Neuronal stem cell (in vitro differentiated cells): Measurements from ENCODE around the gene REP15. TPM values are rescaled to one million over a fixed set of nuclear protein-coding genes. Genes with fewer than 3 reads are reported as not detected.

Experiments used
- DNase-seq: peaks from one replicate; pipeline ENCODE4 v3.0.0-alpha.2; 2013; ENCODE audit warnings: low spot score
- H2AFZ ChIP-seq: one replicate; pipeline ENCODE4 v1.6.1; 2013; ENCODE audit warnings: mild to moderate bottlenecking, low read length, inconsistent platforms
- H2AK5ac ChIP-seq: 2 replicates; pipeline ENCODE4 v1.6.1; 2013; ENCODE audit warnings: low read depth, mild to moderate bottlenecking, inconsistent platforms, low read length, moderate library complexity, mixed read lengths
- H2BK120ac ChIP-seq: 2 replicates; pipeline ENCODE4 v1.6.1; 2013; ENCODE audit warnings: low read depth, mild to moderate bottlenecking, inconsistent platforms, low read length, moderate library complexity, mixed read lengths
- H2BK12ac ChIP-seq: one replicate; pipeline ENCODE4 v1.6.1; 2013; ENCODE audit warnings: low read length, inconsistent platforms
- H2BK15ac ChIP-seq: 2 replicates; pipeline ENCODE4 v1.6.1; 2013; ENCODE audit warnings: mild to moderate bottlenecking, low read length, inconsistent platforms, mixed read lengths
- H2BK5ac ChIP-seq: one replicate; pipeline ENCODE4 v1.6.1; 2013; ENCODE audit warnings: inconsistent platforms, mild to moderate bottlenecking, low read length, moderate library complexity
- H3K14ac ChIP-seq: one replicate; pipeline ENCODE4 v1.6.1; 2013; ENCODE audit warnings: low read length, inconsistent platforms
- H3K18ac ChIP-seq: 2 replicates; pipeline ENCODE4 v1.6.1; 2013; ENCODE audit warnings: low read length, inconsistent platforms
- H3K23ac ChIP-seq: 2 replicates; pipeline ENCODE4 v1.6.1; 2013; ENCODE audit warnings: low read depth, mild to moderate bottlenecking, mixed read lengths, low read length, inconsistent platforms; ENCODE audit not compliant: poor library complexity
- H3K27ac ChIP-seq: replicated peaks from 3 replicates; pipeline ENCODE4 v1.5.1; 2013; ENCODE audit warnings: low read length, inconsistent platforms
- H3K27me3 ChIP-seq, 3 experiments: 2 replicates each; pipeline ENCODE4 v1.6.1; 2013; ENCODE audit warnings: low read length in 3 of 3, mild to moderate bottlenecking in 2 of 3, inconsistent platforms in 1 of 3, low read depth in 1 of 3, mixed read lengths in 1 of 3, moderate library complexity in 1 of 3; ENCODE audit not compliant: control insufficient read depth in 3 of 3, insufficient read depth in 3 of 3
- H3K36me3 ChIP-seq, 2 donors: replicated peaks in 1 of 2; 2 replicates each; pipeline ENCODE4 v1.6.1; 2013; ENCODE audit warnings: low read length in 2 of 2; ENCODE audit not compliant: control insufficient read depth in 2 of 2, insufficient read depth in 2 of 2
- H3K4ac ChIP-seq: 2 replicates; pipeline ENCODE4 v1.6.1; 2013; ENCODE audit warnings: inconsistent platforms, mild to moderate bottlenecking, low read length, moderate library complexity
- H3K4me1 ChIP-seq, 2 donors: 1 replicate in 1 of 2; 2 replicates in 1 of 2; pipeline ENCODE4 v1.6.1; 2013; ENCODE audit warnings: low read length in 2 of 2, low read depth in 1 of 2; ENCODE audit not compliant: control insufficient read depth in 2 of 2, insufficient read depth in 1 of 2
- H3K4me2 ChIP-seq: one replicate; pipeline ENCODE4 v1.6.1; 2013; ENCODE audit warnings: mild to moderate bottlenecking, low read length, inconsistent platforms; ENCODE audit not compliant: insufficient read depth, poor library complexity, severe bottlenecking
- H3K4me3 ChIP-seq, 2 donors: 2 replicates each; pipeline ENCODE4 v1.5.1; 2013; ENCODE audit warnings: low read length in 2 of 2, mild to moderate bottlenecking in 2 of 2, inconsistent platforms in 1 of 2, moderate library complexity in 1 of 2
- H3K79me1 ChIP-seq: one replicate; pipeline ENCODE4 v1.6.1; 2013; ENCODE audit warnings: low read depth, mild to moderate bottlenecking, inconsistent platforms, low read length, moderate library complexity
- H3K9ac ChIP-seq: one replicate; pipeline ENCODE4 v1.6.1; 2013; ENCODE audit warnings: mild to moderate bottlenecking, low read depth, low read length, inconsistent platforms; ENCODE audit not compliant: poor library complexity
- H3K9me3 ChIP-seq, 2 donors: replicated peaks in 1 of 2; 2 replicates each; pipeline versions ENCODE3 to v1.6.1; 2013; ENCODE audit warnings: low read length in 2 of 2, mild to moderate bottlenecking in 2 of 2, inconsistent platforms in 1 of 2, low read depth in 1 of 2, mixed read lengths in 1 of 2, moderate library complexity in 1 of 2; ENCODE audit not compliant: control insufficient read depth in 2 of 2, insufficient read depth in 1 of 2
- H4K8ac ChIP-seq: one replicate; pipeline ENCODE4 v1.6.1; 2013; ENCODE audit warnings: low read depth, mild to moderate bottlenecking, inconsistent platforms, low read length, moderate library complexity
- H4K91ac ChIP-seq: one replicate; pipeline ENCODE4 v1.6.1; 2013; ENCODE audit warnings: low read length, low read depth, mild to moderate bottlenecking, inconsistent platforms; ENCODE audit not compliant: poor library complexity
- WGBS, 2 donors: extraction: QIAGEN DNeasy Blood & Tissue Kit; methylation state at CpG; one replicate each; pipeline ENCODE4 v1.1.7; 2013; ENCODE audit warnings: missing lambda C conversion rate in 2 of 2, mixed read lengths in 1 of 2; ENCODE audit not compliant: insufficient read length in 2 of 2, insufficient replicate concordance in 1 of 2; ENCODE audit errors: extremely low coverage in 2 of 2; 5-methylcytosine and 5-hydroxymethylcytosine counted together
- polyA plus RNA-seq, 2 experiments: library from polyadenylated mRNA; stranded (reverse); fragments of 200-250 nt; gene quantifications; one replicate each; pipeline ENCODE4 v1.2.3, GENCODE V29; 2013

Gene REP15, protein sequence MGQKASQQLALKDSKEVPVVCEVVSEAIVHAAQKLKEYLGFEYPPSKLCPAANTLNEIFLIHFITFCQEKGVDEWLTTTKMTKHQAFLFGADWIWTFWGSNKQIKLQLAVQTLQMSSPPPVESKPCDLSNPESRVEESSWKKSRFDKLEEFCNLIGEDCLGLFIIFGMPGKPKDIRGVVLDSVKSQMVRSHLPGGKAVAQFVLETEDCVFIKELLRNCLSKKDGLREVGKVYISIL
- 0.31 TPM for polyA plus RNA-seq (2013, experiment 1 of 2)
- 0.18 TPM for polyA plus RNA-seq (2013, experiment 2 of 2)

GRCh38 chr12:27696293-27696652 lies at the start of gene REP15:
TSS of gene REP15 (plus strand) at chr12:27696447. CDS start at chr12:27696563, 116 bp downstream.
- WGBS, 2 donors: no CpG with 5 or more reads among the region's 5 CpGs
- Histone ChIP-seq H2BK12ac (no peak within 1 kb of the TSS), H4K91ac (no peak within 1 kb of the TSS), H3K23ac (no peak within 1 kb of the TSS), H2BK120ac (no peak within 1 kb of the TSS), H3K4me2 (no peak within 1 kb of the TSS), H3K27ac (no peak within 1 kb of the TSS), H2AFZ (no peak within 1 kb of the TSS), H3K4me3 (no peak within 1 kb of the TSS), H2BK15ac (no peak within 1 kb of the TSS), H2AK5ac (no peak within 1 kb of the TSS), H3K18ac (no peak within 1 kb of the TSS), H3K9me3 (no peaks in the 10 kb centered on the region), H2BK5ac (no peak within 1 kb of the TSS), H3K4ac (no peak within 1 kb of the TSS), H3K4me1 (no peaks in the 10 kb centered on the region), H3K14ac (no peak within 1 kb of the TSS), H4K8ac (no peak within 1 kb of the TSS), H3K27me3 (no peaks in the 10 kb centered on the region), H3K9ac (no peak within 1 kb of the TSS), H3K79me1 (no peaks in the 10 kb centered on the region), H3K36me3 (peaks cover 3 to 42% of the 10 kb centered on the region in 2 donors)
- no peak for DNase-seq

GRCh38 chr12:27650011-27650410 lies 46.2 kb upstream of the REP15 start:
- no peak overlapping the region for H3K4me3 ChIP-seq
- no peak overlapping the region for H2BK15ac ChIP-seq
- H3K27ac ChIP-seq: no peak overlapping the region
- H2AFZ ChIP-seq: no peak overlapping the region
- H3K4me1 ChIP-seq: no peaks in the 10 kb centered on the region
- H3K9me3 ChIP-seq: no peaks in the 10 kb centered on the region
- no peak overlapping the region for H3K4ac ChIP-seq
- H3K36me3 ChIP-seq: peaks cover 0 to 24% of the 10 kb centered on the region in 2 donors
- H4K8ac ChIP-seq: no peak overlapping the region
- H2AK5ac ChIP-seq: no peak overlapping the region
- no peak overlapping the region for H3K23ac ChIP-seq
- no peak overlapping the region for H4K91ac ChIP-seq
- no peak for DNase-seq
- no peak overlapping the region for H2BK12ac ChIP-seq
- no CpG with 5 or more reads among the region's 1 CpG for WGBS, 2 donors
- no peaks in the 10 kb centered on the region for H3K79me1 ChIP-seq
- H3K18ac ChIP-seq: no peak overlapping the region
- no peak overlapping the region for H2BK120ac ChIP-seq
- H3K9ac ChIP-seq: no peak overlapping the region
- H3K27me3 ChIP-seq: no peaks in the 10 kb centered on the region
- no peak overlapping the region for H3K4me2 ChIP-seq
- no peak overlapping the region for H2BK5ac ChIP-seq
- H3K14ac ChIP-seq: no peak overlapping the region

DNA sequence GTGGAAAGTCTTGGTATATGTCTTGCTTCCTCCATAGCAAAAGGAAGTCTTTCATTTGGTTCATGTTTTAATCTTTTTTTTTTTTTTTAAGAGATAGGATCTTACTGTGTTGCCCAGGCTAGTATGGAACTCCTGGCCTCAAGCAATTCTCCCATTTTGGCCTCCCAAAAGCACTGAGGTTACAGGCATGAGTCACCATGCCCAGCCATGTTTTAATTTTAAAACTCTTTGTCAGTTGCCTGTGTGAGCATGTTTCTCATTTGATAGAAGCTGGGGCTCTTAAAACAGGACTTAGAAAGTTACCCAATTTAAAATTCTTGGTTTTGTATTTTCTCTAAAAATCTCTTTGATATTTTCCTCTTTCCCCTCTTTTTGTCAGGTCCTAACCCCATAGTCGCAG lies 45.0 kb upstream of the REP15 start:
- no peak overlapping the region for H2BK5ac ChIP-seq
- H4K8ac ChIP-seq: no peak overlapping the region
- no peak overlapping the region for H3K27ac ChIP-seq
- no peaks in the 10 kb centered on the region for H3K79me1 ChIP-seq
- H3K23ac ChIP-seq: no peak overlapping the region
- H3K14ac ChIP-seq: no peak overlapping the region
- H2AFZ ChIP-seq: no peak overlapping the region
- H3K18ac ChIP-seq: no peak overlapping the region
- no peak overlapping the region for H4K91ac ChIP-seq
- no peak overlapping the region for H3K4me3 ChIP-seq
- WGBS, 2 donors: no CpG with 5 or more reads among the region's 1 CpG
- no peaks in the 10 kb centered on the region for H3K9me3 ChIP-seq
- H2BK120ac ChIP-seq: no peak overlapping the region
- no peak for DNase-seq
- no peaks in the 10 kb centered on the region for H3K27me3 ChIP-seq
- no peaks in the 10 kb centered on the region for H3K4me1 ChIP-seq
- H2BK15ac ChIP-seq: no peak overlapping the region
- no peak overlapping the region for H2AK5ac ChIP-seq
- no peak overlapping the region for H3K9ac ChIP-seq
- H3K4me2 ChIP-seq: no peak overlapping the region
- H2BK12ac ChIP-seq: no peak overlapping the region
- H3K4ac ChIP-seq: no peak overlapping the region
- peaks cover 0 to 18% of the 10 kb centered on the region in 2 donors for H3K36me3 ChIP-seq

DNA sequence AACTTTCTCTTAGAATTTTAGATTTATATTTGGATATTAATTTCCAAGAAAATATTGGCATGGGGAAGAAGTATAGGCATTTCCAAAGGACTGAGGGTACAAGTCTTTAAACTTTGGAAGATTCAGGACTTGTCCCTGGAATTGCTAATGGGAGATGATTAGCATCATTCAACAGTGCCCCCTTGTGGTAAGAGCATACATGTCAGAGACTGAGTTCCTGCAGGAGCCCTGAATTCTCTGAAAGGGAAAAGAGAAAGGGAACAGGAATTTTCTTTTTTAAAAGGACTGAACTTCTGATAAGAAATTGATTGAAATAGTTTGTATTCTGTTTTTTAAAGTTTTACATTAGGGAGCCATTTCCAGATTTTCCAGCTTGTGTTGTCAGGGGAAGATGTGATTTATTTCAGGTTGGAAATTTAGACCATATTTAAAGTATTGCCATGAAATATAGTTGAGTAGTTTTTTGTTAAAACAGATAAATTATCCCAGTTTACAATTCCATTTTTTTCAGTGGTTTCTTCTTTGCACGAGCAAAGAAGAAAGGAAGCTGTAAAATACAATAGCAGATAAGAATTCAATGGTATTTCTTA lies 44.0 kb upstream of the REP15 start:
- peak; percentile 79 for DNase-seq
- no peak overlapping the region for H2BK120ac ChIP-seq
- no peak overlapping the region for H2BK12ac ChIP-seq
- no peak overlapping the region for H2AFZ ChIP-seq
- no peak overlapping the region for H3K4me2 ChIP-seq
- H3K18ac ChIP-seq: no peak overlapping the region
- WGBS, 2 donors: no CpG with 5 or more reads among the region's 1 CpG
- no peak overlapping the region for H3K9ac ChIP-seq
- H3K4me3 ChIP-seq: no peak overlapping the region
- no peak overlapping the region for H2BK15ac ChIP-seq
- H2BK5ac ChIP-seq: no peak overlapping the region
- H3K27ac ChIP-seq: no peak overlapping the region
- H3K4me1 ChIP-seq: no peaks in the 10 kb centered on the region
- no peak overlapping the region for H3K4ac ChIP-seq
- H3K14ac ChIP-seq: no peak overlapping the region
- no peaks in the 10 kb centered on the region for H3K27me3 ChIP-seq
- no peak overlapping the region for H3K23ac ChIP-seq
- H3K9me3 ChIP-seq: no peaks in the 10 kb centered on the region
- H3K79me1 ChIP-seq: no peaks in the 10 kb centered on the region
- no peak overlapping the region for H4K91ac ChIP-seq
- H3K36me3 ChIP-seq: peaks cover 0 to 23% of the 10 kb centered on the region in 2 donors
- H4K8ac ChIP-seq: no peak overlapping the region
- no peak overlapping the region for H2AK5ac ChIP-seq
